ENCODE data around the gene ZNF362.

ZNF362 gene

GRCh38 chr1:33256471-33257206 is at the start of gene ZNF362:
ZNF362 (plus strand) TSS chr1:33256492; CDS start chr1:33270575, 14,083 bp downstream.
- ATAC-seq (peak; percentile 71), DNase-seq (peak; percentile 58)
- Mint-ChIP-seq H3K9me3 (no peaks in the 10 kb centered on the region), H3K4me3 (peak within 1 kb of the TSS; percentile 93), H3K27me3 (no peaks in the 10 kb centered on the region), H3K36me3 (ENCODE audit: low read depth) (no peaks in the 10 kb centered on the region), H3K27ac (peak within 1 kb of the TSS; percentile 85), H3K4me1 (peaks cover 34% of the 10 kb centered on the region)

DNA sequence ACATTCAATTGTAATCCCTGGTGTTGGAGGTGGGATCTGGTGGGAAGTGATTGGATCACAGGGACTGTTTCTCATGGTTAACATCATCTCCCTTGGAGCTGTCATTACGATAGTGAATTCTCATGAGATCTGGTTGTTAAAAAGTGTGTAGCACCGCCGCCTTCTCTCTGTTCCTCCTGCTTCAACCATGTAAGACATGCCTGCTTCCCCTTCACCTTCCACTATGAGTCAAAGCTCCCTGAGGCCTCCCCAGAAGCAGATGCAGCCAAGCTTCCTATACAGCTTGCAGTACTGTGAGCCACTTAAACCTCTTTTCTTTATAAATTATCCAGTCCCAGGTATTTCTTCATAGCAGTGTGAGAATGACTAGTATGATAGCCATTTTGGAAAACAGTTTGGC is 44.3 kb upstream of the ZNF362 start:
- DNase-seq (no peak), ATAC-seq (no peak)
- Mint-ChIP-seq H3K4me1 (no peaks in the 10 kb centered on the region), H3K27me3 (peaks cover 28% of the 10 kb centered on the region), H3K27ac (no peak overlapping the region), H3K9me3 (no peaks in the 10 kb centered on the region), H3K36me3 (ENCODE audit: low read depth) (no peaks in the 10 kb centered on the region), H3K4me3 (no peak overlapping the region)

GRCh38 chr1:33219886-33220661 is 36.2 kb upstream of the ZNF362 start:
- DNase-seq (no peak), ATAC-seq (no peak)
- Mint-ChIP-seq H3K27me3 (peaks cover 3% of the 10 kb centered on the region), H3K4me1 (no peaks in the 10 kb centered on the region), H3K36me3 (ENCODE audit: low read depth) (peaks cover 2% of the 10 kb centered on the region), H3K4me3 (no peak overlapping the region), H3K9me3 (peaks cover 24% of the 10 kb centered on the region), H3K27ac (no peak overlapping the region)

DNA sequence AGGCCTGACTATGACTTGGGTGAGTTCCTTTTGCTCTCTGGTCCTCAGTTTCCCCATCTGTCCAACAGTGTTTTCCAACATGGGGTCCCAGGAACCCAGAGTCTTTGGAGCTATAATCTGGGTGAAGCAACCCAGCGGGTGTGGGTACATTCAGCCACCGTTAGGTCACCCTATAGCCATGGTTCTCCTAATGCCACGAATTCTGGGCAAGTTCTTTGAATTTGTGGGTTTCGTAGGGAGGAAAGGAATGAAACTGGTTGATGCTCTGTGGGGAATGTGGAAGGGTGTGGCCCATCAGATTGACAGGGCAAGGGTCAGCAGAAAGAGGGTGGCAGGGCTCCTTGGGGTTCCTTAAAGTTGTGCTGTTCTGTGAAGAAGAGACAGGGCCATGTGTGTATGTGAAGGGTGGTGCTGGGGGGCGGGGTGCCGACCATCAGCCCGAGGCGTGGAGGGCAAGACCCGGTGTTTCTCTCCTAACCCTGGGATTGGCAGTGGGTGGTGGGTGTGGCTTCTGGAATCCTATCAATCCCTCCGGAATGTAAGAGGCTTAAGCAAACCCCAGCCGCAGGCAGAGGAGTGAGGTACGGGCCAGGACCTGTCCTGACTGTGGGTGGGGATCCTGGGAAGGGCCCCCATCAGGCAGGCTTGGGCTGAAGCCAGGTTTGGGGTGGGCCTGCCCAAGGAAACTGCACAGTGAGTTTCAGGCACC is 35.5 kb upstream of the ZNF362 start:
- Mint-ChIP-seq H3K4me1 (no peaks in the 10 kb centered on the region), H3K4me3 (no peak overlapping the region), H3K27me3 (peaks cover 3% of the 10 kb centered on the region), H3K9me3 (peaks cover 31% of the 10 kb centered on the region), H3K36me3 (ENCODE audit: low read depth) (peaks cover 2% of the 10 kb centered on the region), H3K27ac (no peak overlapping the region)
- DNase-seq = no peak
- ATAC-seq = no peak

DNA sequence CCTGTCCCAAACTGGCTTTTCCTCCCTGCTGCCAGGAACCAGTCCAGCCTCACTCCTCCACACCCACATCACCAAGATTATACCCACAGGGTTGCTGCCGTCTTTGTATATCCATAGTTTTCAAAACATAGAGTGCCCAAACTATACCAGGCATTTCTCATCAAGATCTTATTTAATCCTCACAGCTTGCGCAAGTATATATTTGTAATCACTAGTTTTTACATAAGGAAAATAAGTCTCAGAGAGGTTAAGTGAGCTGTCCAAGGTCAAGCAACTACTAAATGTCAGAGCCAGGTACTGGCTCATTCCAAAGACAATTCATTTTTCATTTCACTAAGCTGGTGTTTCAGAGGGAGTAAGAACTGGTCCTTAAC is 34.9 kb upstream of the ZNF362 start:
- Mint-ChIP-seq H3K9me3 (peaks cover 31% of the 10 kb centered on the region), H3K36me3 (ENCODE audit: low read depth) (peaks cover 2% of the 10 kb centered on the region), H3K4me1 (no peaks in the 10 kb centered on the region), H3K27ac (no peak overlapping the region), H3K27me3 (peaks cover 3% of the 10 kb centered on the region), H3K4me3 (no peak overlapping the region)
- DNase-seq (no peak), ATAC-seq (no peak)

- Mint-ChIP-seq H3K4me1 (no peaks in the 10 kb centered on the region), H3K27me3 (peaks cover 6% of the 10 kb centered on the region), H3K36me3 (ENCODE audit: low read depth) (peaks cover 2% of the 10 kb centered on the region), H3K9me3 (peaks cover 31% of the 10 kb centered on the region), H3K4me3 (no peak overlapping the region), H3K27ac (no peak overlapping the region)
- DNase-seq (no peak), ATAC-seq (no peak)
Observed at GRCh38 chr1:33222381-33222780, 33.9 kb upstream of the ZNF362 start.

GRCh38 chr1:33224166-33224707 is 32.1 kb upstream of the ZNF362 start:
- Mint-ChIP-seq H3K9me3 (peaks cover 31% of the 10 kb centered on the region), H3K36me3 (ENCODE audit: low read depth) (peaks cover 2% of the 10 kb centered on the region), H3K27ac (no peak overlapping the region), H3K4me1 (no peaks in the 10 kb centered on the region), H3K4me3 (no peak overlapping the region), H3K27me3 (peaks cover 9% of the 10 kb centered on the region)
- DNase-seq (no peak), ATAC-seq (no peak)

DNA sequence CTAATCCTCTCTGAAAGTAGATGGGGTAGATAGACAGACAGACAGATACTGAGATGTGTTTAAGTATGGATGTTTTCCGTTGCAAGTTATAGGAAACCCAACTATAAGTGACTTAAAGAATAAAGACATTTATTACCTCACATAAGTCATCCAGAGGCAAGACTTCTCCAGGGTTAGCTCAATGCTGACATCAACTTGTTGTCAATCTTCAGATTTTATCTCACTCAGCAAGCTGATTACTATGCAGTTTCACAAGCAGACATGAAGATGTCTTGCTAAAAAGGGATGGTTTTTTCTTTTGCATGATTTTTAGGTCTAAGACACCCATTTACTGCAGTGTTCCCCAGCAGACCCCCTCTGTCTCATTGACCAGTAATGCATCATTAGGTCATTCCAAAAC is 30.7 kb upstream of the ZNF362 start:
- Mint-ChIP-seq H3K27me3 (peaks cover 11% of the 10 kb centered on the region), H3K4me1 (no peaks in the 10 kb centered on the region), H3K4me3 (no peak overlapping the region), H3K9me3 (peaks cover 31% of the 10 kb centered on the region), H3K36me3 (ENCODE audit: low read depth) (peaks cover 2% of the 10 kb centered on the region), H3K27ac (no peak overlapping the region)
- no peak for DNase-seq
- ATAC-seq = no peak

DNA sequence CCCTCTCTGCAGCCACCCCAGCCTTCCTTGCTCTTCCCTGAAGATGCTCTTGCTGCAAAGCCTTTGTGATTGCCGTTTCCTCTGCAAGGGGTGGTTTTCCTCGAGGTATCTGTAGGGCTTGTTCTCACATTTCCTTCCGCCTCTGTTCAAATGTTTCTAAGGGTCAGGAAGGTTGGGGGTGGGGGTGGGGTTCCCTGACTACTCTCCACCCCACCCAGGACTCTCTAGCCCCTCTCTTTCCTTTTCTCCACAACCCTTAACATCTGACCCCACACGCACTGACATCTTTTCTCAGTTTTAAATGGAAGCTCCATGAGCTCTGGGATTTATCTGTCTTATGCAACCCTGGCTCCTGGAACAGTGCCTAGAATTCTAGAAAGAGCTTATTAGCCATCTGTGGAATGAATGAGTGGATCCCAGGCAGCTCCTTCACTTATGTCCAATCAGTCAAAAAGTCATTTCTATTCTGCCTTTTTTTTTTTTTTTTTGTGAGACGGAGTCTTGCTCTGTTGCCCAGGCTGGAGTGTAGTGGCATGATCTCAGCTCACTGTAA is 27.3 kb upstream of the ZNF362 start:
- DNase-seq (no peak), ATAC-seq (no peak)
- no peak overlapping the region for H3K27ac Mint-ChIP-seq
- peaks cover 3% of the 10 kb centered on the region for H3K4me1 Mint-ChIP-seq
- H3K4me3 Mint-ChIP-seq = no peak overlapping the region
- H3K36me3 Mint-ChIP-seq (ENCODE audit: low read depth) = no peaks in the 10 kb centered on the region
- peaks cover 18% of the 10 kb centered on the region for H3K9me3 Mint-ChIP-seq
- H3K27me3 Mint-ChIP-seq = peaks cover 11% of the 10 kb centered on the region

GRCh38 chr1:33231166-33231565 is 25.1 kb upstream of the ZNF362 start:
- no peaks in the 10 kb centered on the region for H3K9me3 Mint-ChIP-seq
- no peak overlapping the region for H3K27ac Mint-ChIP-seq
- peaks cover 11% of the 10 kb centered on the region for H3K27me3 Mint-ChIP-seq
- no peak overlapping the region for H3K4me3 Mint-ChIP-seq
- ATAC-seq (no peak), DNase-seq (no peak)
- H3K4me1 Mint-ChIP-seq = peaks cover 3% of the 10 kb centered on the region
- H3K36me3 Mint-ChIP-seq (ENCODE audit: low read depth) = no peaks in the 10 kb centered on the region

DNA sequence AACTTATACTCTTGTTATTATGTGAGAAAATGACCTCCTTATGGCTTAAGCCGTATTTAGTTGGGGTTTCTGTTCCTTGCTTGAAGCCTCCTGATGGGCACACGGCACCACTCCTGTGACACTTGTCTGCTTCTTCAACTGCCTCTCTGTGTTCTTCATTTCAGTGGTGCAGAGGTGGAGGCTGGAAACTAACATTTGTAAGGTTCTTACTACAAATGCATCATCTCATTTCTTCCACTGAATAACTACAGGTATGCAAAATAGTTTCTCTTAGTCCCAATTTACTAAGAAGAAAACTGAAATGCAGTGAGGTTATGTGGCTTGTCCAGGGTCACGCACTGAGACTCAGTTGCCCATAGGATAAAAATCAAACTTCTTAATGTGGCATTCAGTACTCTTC is 23.6 kb upstream of the ZNF362 start:
- Mint-ChIP-seq H3K36me3 (ENCODE audit: low read depth) (no peaks in the 10 kb centered on the region), H3K27me3 (peaks cover 8% of the 10 kb centered on the region), H3K4me3 (no peak overlapping the region), H3K9me3 (no peaks in the 10 kb centered on the region), H3K27ac (no peak overlapping the region), H3K4me1 (peaks cover 3% of the 10 kb centered on the region)
- DNase-seq (no peak), ATAC-seq (peak; percentile 33)

DNA sequence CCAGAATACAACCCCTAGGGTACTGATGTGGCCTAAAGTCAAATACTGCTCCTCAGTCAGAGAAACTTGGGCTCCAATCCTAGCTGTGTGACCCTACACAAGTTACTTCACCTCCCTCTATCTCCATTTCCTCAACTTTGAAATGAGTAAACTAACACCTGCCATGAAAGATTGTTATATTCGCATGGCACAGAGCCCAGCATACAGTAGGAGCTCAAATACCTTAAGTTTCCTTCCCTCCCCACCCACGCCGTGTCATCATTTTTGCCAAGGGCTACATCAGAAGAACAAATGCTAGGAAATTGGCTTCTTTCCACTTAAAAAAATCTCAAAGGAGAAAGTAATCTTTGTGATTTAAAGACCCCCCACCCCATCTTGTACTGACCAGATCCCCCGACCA is 22.2 kb upstream of the ZNF362 start:
- no peak overlapping the region for H3K4me3 Mint-ChIP-seq
- no peaks in the 10 kb centered on the region for H3K36me3 Mint-ChIP-seq (ENCODE audit: low read depth)
- peaks cover 3% of the 10 kb centered on the region for H3K4me1 Mint-ChIP-seq
- no peak for ATAC-seq
- no peak for DNase-seq
- H3K27ac Mint-ChIP-seq = no peak overlapping the region
- H3K27me3 Mint-ChIP-seq = peaks cover 3% of the 10 kb centered on the region
- H3K9me3 Mint-ChIP-seq = no peaks in the 10 kb centered on the region

DNA sequence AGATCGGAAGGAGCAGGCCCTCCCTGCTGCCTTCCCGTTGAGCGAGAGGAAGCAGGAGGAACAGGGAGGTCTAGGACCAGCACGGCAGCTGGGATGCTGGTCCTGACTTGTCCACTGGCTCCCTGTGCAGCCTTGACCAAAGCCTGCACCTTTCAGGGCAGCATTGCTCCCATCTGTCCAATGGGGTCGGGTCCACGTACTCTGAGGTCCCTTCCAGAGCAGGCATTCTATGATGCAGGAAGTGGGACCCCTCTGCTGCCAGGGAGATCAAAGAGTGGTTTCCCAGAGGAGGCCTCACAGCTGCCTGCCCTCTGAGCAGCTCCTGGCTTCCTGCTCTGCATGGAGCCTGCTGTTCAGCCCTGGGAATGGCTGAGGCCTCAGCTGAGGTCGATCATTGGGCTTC is 21.7 kb upstream of the ZNF362 start:
- no peak for ATAC-seq
- Mint-ChIP-seq H3K4me3 (no peak overlapping the region), H3K4me1 (peaks cover 3% of the 10 kb centered on the region), H3K9me3 (no peaks in the 10 kb centered on the region), H3K27me3 (peaks cover 2% of the 10 kb centered on the region), H3K27ac (no peak overlapping the region), H3K36me3 (ENCODE audit: low read depth) (no peaks in the 10 kb centered on the region)
- DNase-seq = no peak

DNA sequence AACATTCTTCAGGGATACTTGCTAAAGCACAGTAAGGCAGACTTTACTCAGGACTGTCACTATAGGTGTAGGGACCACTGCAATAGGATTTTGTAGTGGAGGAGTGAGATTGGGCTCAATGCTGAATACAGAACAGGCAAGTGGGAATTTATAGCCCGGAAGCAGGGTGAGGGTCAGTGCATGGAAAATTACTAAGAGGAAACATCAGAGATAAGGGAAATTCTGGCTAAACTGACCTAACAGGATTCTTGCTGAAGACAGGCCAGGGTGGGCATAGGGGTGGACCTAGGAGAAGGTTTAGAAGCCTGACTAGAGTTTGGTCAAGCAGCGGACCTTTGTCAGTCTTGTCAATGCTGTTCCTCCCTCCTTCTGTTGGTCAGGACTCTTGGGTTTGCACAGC is 20.8 kb upstream of the ZNF362 start:
- H3K4me3 Mint-ChIP-seq = no peak overlapping the region
- no peaks in the 10 kb centered on the region for H3K36me3 Mint-ChIP-seq (ENCODE audit: low read depth)
- DNase-seq = no peak
- no peak overlapping the region for H3K27ac Mint-ChIP-seq
- H3K4me1 Mint-ChIP-seq = peaks cover 3% of the 10 kb centered on the region
- H3K27me3 Mint-ChIP-seq = peaks cover 2% of the 10 kb centered on the region
- ATAC-seq = no peak
- no peaks in the 10 kb centered on the region for H3K9me3 Mint-ChIP-seq

All from activated naive CD8-positive, alpha-beta T cell treated with anti-CD3 and anti-CD28 coated beads, Interleukin-2, amount 50 U/mL, for 24 hours (primary cell).